DMS 273 (cell line): ENCODE results near the gene RPL36AL.
A peak's percentile ranks its signal among the peaks of the same experiment; 100 is the strongest.
"Not testable (repeated sequence)": the region's sequence is repeated elsewhere in the genome, so short reads cannot be mapped to it uniquely, and the experiment has no call there.

Experiments
- DNase-seq: peaks from one replicate; lab custom pipeline; 2025; ENCODE audit not compliant: unreplicated experiment; lab: John Stamatoyannopoulos, UW

RPL36AL gene

DNA sequence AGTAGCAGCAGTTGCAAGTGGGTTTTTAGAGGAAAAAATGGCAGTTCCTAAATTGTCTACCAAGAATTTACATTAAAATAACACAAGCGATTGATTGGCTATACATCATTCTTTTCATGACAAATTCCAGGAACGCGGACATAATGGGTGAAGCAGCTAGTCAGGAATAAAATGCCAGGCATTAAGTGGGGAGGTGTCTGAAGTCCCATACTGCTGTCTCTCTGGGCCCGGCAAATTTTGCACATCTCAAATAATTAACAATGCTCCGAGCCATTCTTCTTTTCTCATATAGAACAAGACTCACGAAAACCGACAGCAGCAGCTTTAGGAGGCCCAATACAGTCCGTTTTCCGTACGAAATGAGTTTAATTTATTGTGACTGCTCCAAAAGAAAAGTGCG lies 696 bp downstream of the RPL36AL start:
- no peak for DNase-seq

DNA sequence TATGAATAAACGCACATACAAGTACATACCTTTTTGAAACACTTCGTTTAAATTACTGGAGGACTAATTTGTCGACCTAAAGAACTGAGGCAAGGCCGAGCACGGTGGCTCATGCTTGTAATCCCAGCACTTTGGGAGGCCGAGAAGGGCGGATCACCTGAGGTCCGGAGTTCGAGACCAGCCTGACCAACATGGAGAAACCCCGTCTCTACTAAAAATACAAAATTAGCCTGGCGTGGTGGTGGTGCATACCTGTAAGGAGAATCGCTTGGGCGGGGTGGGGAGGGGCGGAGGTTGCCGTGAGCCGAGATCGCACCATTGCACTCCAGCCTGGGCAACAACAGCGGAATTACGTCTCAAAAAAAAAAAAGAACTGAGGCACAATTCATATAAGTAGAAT lies 1.2 kb downstream of the RPL36AL start:
- not testable (repeated sequence) for DNase-seq

DNA sequence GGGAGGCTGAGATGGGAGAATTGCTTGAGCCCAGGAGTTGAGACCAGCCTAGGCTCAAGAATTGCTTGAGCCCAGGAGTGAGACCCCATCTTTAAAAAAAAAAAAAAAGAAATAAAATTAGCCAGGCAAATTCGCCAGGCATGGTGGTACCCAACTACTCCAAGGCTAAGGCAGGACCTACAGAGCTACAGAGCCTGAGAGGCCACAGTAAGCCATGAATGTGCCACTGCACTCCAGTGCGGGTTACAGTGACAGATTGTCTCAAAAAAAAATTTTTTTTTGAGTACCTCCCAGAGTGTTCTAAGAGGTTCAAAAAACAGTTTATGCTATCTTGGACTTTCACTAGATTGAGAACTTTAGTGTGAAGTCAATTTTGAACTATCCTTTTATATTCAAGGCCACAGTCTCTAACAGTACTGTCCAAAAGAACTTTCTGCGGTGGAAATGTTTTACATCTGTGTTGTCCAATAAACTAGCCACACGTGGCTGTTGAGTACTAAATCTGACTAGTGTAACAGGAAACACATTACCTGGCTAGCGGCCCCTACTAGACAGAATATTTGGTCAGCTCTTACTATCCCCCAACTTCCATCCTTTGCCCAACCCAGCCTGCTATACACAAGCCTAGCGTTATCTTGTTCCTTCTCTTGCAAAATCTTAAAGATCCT lies 2.4 kb downstream of the RPL36AL start:
- no peak for DNase-seq

DNA sequence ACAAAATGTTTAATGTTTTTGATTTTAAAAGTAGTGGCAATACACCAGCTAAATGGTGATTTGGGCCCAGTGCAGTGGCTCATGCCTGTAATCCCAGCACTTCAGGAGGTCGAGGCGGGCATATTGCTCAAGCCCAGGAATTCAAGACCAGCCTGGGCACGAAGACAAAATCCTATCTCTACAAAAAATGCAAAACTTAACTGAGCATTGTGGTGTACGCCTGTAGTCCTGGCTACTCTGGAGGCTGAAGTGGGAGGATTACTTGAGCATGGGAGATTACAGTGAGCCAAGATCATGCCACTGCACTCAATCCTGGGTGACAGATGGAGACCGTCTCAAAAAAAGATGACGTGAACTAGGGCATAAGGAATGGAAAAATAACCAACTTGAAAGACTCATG lies 4.7 kb downstream of the RPL36AL start:
- peak; percentile 61 for DNase-seq

DNA sequence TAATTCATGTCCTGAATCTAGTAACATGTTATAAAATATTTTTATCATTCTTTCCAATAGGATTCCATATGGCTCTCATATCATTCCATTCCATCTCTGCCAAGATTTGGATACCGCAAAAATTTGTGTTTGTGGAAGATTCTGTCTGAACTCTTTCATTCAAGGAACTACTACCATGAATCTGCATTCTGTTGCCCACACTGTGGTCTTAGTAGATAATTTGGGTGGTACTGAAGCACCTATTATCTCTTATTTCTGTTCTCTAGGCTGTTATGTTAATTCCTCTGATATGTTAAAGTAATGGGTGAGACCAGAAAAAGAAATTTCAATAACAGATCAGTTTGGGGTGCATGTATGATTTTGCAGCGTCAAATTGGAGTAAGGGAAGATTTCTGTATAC lies 6.2 kb downstream of the RPL36AL start:
- no peak for DNase-seq

DNA sequence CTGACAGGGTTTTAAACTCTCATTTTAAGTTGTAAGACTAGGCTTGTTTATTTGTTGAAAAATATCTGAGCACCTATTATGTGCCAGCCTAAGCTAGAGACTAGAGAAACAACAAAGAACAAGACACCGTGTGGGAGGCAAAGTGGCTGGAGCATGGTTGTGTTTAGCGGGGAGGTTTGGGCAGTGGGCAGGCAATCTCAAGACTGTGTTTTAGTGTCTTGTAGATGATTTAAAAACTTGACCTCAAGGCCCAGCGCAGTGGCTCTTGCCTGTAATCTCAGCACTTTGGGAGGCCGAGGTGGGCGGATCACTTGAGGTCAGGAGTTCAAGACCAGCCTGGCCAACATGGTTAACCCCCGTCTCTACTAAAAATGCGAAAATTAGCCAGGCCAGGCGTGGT lies 7.8 kb downstream of the RPL36AL start:
- no peak for DNase-seq

DNA sequence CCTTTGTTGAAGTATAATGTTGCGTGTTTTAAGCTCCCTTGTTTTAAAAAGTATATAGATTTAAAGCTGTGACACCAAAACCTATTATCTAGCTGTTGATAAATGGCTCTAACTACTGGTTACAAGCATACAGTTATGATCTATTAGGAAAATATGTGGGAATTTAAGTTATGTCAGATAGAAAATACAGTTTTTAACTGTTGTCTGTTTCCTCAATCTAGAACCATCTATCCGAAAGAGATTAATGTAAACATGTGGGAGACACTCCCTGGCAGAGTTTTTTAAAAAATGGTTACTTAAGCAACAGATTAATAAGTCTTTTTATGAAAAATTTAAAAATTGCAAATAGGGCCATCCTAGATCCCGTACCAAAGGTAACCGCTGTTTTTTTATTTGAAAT lies 8.2 kb downstream of the RPL36AL start:
- no peak for DNase-seq

DNA sequence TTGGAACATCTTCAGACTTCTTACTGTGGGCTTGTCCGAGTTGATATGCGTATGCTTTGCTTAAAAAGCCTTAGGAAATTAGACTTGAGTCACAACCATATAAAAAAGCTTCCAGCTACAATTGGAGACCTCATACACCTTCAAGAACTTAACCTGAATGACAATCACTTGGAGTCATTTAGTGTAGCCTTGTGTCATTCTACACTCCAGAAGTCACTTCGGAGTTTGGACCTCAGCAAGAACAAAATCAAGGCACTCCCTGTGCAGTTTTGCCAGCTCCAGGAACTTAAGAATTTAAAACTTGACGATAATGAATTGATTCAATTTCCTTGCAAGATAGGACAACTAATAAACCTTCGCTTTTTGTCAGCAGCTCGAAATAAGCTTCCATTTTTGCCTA lies 12.8 kb downstream of the RPL36AL start:
- no peak for DNase-seq

DNA sequence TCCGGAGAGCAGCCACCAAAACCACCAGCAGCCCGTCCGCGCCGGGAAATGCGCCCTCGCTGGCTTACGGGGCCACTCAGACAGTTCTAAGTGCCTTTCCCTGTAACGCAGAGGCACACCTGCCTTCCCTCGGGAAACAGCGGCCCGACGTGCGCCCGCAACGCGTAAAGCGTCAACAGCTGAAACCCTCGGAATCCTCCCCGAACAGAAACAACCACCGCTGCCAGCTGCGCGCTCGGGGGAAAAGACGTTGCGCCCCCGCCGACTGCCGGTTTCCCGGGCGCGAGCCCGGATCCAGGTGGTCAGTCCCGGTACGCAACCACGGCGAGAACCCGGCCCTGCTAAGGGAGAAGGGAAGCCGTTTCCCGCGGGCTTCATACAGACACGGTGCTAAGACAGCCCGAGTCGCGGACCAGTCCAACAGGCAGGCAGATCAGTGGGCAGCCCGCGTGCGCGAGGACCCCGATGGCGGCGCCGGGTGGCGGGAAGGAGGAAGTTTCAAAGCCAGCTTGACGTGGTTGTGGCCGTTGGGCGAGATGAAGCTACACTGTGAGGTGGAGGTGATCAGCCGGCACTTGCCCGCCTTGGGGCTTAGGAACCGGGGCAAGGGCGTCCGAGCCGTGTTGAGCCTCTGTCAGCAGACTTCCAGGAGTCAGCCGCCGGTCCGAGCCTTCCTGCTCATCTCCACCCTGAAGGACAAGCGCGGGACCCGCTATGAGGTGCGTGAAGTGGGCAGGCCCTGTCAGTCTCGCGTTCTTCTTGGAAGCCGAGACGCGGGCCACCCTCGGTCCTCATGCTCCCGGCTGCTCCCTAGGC lies 21.7 kb downstream of the RPL36AL start, which contains the start of gene LRR1:
Gene LRR1, plus strand, starts transcription at position 456 of the 816 bp plus-strand sequence. Its CDS starts 81 bp downstream, at position 537.
- peak; percentile 93 for DNase-seq

DNA sequence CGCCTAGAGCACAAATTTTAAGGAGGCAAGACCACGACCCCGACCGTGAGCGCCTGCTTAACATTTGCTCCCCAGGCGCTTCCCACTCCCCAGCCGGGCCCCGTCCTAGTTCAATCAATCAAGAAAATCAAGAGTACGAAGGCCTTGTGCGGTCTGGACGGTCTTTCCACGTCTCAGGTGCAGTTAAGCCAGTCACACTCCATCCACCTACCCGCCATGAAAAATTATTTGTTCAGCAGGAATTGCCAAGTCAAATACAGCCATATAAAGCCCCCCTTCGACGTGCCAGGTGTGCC lies 22.3 kb downstream of the RPL36AL start:
- no peak for DNase-seq

DNA sequence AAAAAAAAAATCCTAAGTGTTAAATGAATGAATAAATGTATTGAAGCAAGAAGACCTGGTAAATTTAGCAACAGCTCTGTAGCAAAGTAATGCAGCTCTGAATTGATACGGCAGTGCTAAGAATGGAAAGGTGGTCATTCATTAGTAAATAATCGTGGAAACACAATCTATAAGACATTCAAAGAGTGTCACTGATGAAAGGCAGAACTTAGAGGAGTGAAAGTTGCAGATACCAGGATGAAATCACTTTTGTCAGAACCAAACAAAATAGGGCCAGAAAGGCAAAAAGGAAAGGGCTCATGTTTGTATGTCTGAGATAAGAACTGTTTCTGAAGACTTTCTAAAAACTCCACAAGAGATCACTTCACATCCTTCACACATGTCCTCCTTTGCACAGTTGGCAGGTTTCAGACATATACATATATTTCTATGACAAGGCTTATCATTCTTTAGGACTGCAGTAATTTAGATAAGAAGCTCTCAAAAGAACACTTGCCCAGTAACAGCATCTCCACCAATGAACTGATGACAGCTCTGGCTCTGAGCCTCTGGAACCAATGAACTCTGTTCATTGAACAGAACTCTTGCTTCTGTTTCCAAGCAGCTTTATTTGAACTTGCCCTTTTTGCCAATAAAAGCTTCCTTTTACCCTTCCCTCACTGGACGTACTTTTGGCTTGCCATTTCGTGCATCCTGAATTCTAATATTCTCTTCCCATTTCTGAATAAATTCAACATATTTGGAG lies 25.9 kb downstream of the RPL36AL start:
- peak; percentile 77 for DNase-seq

DNA sequence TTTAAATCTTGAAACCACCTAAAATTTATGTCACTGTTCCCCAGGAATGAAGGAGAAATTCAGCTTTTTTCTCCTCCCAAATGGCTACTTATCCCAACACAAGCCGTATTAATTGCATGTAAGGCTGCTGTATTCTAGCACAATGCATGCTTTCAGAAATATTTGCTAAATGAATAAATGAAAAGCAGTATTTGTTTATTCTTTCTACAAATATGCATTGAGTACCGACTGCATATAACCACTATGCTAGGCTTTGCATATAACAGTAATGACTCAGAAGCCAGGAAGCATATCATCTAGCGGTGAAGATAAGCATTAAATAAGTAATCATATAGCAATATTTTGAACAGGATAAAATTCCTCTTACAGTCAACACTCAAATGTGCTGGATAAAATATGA lies 27.4 kb downstream of the RPL36AL start:
- DNase-seq: no peak

DNA sequence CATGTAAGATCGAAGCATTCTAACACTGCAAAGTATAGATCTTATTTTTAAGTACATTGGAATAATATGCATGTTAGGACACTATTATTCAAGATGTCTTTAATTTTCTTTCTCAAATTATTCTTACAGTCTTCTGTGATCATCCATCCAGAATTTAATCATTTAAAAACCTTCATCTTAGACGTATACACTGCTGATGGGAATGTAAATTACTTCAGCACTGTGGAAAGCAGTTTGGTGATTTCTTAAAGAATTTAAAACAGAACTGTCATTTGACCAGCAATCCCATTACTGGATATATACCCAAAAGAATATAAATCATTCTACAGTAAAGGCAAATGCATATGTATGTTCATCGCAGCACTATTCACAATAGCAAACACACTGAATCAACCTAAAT lies 31.0 kb downstream of the RPL36AL start:
- no peak for DNase-seq

DNA sequence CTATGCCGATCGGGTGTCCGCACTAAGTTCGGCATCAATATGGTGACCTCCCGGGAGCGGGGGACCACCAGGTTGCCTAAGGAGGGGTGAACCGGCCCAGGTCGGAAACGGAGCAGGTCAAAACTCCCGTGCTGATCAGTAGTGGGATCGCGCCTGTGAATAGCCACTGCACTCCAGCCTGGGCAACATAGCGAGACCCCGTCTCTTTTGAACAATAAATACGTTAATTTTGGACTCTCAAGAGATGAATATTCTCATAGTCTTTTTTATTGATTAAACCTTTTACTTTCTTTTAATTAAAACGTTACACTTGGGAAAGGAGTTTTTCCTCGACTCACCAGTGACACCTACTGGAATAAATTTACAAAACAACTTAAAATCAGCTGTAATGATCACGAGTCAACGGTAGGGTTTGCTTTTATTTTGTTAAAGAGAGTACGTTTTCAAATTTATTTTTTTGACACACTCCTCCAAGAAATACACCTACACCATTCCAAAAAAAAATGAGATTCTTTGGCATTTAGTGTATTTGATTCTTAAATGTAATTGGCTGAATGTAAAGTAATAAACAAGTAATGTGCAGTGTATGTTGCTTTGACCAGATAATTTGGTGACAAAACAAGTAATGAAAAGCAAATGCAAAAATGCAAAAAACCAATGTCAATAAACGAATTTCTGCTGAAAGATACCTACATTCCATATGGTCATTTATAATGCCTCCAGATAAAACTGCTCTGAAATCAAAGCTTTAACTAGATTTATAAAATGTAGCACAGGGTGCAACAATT lies 33.6 kb downstream of the RPL36AL start:
- DNase-seq: peak; percentile 87

DNA sequence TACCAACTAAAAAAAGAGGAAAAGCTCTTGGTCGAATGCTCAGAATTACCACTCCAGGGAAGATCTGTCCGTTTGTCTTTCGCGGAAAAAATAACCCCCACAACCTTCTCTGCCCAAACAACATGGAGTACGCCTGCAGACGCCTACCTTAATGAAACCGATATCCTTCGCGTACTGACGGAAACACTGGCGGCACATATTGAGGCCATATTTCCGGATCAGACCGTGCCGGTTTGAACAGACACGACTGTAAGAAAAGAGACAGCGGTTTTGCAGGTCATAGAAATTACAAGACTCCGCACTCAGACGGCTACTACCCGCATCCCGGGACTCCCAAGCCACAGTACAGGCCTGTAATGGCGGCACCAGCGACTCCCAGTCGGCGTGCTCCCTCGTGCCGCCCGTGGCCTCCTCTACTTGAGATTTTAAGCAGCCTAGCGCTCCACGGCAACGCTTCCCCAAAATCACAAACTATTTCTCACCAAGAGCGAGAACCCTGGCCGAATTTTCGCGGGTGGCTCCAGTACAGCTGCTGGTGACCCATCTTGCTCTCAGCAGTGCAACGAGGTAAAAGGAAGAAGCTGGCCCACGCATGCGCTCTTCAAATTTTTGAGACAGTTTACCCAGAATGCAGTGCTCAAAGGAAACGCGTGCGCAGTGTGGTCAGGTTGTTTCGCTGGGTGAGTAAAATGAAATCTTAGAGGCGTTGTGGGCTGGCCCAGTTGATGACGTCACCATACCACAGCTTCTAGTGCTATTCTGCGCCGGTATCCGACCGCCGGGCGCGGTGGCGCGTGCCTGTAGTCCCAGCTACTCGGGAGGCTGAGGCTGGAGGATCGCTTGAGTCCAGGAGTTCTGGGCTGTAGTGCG lies 34.4 kb downstream of the RPL36AL start, which contains the start of gene RPS29:
Gene RPS29, minus strand, starts transcription at position 578 of the 870 bp plus-strand sequence. Its CDS starts 34 bp downstream, at position 544.
- peak; percentile 99 for DNase-seq

DNA sequence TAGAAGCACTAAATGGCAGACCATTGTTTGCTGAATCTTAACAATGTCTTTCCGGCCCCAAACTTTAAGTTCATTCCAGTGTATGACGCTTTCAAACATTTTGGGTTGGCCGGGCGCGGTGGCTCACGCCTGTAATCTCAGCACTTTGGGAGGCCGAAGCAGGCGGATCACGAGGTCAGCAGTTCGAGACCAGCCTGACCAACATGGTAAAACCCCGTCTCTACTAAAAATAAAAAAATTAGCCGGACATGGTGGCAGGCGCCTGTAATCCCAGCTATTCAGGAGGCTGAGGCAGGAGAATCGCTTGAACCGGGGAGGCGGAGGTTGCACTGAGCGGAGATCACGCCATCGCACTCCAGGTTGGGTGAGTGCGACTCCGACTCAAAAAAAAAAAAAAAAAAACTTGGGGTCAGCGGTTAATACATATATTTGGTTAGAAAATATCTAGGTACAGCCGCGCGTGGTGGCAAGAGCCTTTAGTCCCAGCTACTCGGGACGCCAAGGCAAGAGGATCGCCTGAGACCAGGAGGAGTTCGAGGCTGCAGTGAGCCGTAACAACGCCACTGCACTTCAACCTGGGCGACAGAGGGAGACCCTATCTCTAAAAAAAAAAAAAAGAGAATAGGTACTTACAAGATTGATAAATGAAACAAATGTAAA lies 35.3 kb downstream of the RPL36AL start:
- DNase-seq: peak; percentile 29

DNA sequence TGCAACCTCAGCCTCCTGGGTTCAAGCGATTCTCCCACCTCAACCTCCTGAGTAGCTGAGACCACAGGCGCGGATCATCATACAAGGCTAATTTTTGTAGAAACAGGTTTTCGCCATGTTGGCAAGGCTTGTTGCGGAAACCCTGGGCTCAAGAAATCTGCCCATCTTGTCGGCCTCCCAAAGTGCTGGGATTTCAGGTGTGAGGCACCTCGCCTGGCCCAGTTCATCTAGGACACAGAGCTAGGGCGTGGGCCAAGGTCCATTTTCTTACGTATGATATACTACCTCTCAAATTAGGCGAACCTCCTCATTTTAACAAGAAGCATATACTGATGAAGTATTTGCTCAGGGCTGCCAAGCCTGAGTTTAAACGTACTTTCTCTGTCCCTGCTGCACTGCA lies 36.4 kb downstream of the RPL36AL start:
- DNase-seq: no peak

DNA sequence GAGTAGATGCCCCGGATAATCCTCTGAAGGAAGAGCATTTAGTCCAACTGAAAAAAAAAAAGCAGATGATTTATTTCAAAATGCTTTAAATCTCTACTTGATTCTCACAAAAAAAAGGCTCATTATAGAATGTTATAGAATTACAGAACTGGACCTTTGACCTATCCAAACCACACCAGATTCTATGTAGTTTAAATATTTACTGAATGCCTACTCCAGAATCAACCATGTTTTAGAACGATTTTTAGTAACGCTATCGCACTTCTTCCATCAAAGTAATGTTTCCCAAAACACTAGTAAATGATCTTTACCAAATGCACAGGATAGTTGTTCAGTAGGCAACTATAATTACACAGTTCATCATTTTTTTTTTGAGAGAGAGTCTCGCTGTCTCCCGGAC lies 36.8 kb downstream of the RPL36AL start:
- DNase-seq: no peak

DNA sequence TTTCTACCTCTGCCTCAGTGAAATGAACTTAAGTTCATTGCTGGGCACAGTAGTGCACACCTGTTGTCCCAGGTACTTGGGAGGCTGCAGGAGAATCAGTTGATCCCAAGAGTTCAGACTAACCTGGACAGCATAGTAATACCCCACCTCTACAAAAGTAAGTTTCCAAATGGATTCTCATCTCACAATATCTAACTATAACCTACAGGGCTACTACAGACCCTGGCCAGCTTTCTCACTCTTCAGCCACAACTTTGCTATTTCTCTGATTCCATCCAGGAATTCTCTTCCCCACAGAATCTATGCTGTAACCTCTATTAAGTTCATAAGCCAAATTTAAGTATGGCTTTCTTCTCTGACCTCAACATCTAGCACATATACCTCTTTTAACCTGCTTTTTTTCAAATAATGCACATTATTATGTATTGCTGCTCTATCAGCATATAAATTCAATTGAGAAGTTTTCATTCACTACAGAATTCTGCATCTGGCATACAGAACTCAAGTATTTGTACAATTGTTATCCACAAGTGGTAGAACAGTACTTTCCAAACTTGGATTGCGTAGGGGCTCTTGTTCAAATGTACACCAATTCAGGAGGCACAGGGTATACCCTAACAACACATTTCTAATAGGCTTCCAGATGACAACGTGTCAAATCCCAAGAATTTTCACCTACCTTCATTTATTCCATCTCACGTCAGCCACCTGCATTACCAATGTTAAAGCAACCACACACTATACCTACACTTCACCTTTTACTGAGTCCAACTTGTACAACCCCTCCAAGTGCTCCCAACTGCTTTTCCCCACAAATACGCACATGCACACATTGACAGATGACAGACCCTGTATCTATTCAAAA lies 38.1 kb downstream of the RPL36AL start:
- peak; percentile 56 for DNase-seq
